NT2/D1 (cell line): ENCODE data around the gene NRXN2.

ENCODE experiments used
- YY1 ChIP-seq: IDR thresholded peaks from 2 replicates; pipeline ENCODE4 v1.6.1; 2011; ENCODE audit not compliant: insufficient read length, insufficient read depth
- ZNF274 ChIP-seq: IDR thresholded peaks from 2 replicates; pipeline ENCODE4 v1.6.1; 2011; ENCODE audit warnings: mild to moderate bottlenecking, low read depth, low read length

DNA sequence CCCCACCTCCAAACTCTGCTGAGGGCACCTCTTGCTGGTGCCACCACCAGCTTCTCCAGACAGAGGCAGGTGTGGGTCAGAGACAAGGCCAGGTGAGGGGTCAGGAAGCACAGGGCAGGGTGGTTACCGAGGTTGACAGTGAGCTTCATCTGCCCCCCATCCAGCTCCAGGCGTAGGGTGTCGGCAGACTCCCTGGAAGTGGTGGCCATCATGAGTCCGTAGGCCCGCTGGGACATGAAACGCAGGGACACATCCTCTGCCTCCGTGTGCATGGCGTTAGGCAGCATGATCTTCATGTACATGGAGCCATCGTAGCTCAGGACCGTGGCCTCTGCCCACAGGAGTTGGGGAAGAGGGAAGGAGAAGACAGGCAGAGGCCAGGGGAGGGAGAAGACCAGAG is 62.8 kb downstream of the NRXN2 start:
- no peak for TF ChIP-seq YY1
- TF ChIP-seq ZNF274 = no peak
